ENCODE results near the gene URB1.
"Not testable (repeated sequence)": the region's sequence is repeated elsewhere in the genome, so short reads cannot be mapped to it uniquely, and the experiment has no call there.

Gene URB1

DNA sequence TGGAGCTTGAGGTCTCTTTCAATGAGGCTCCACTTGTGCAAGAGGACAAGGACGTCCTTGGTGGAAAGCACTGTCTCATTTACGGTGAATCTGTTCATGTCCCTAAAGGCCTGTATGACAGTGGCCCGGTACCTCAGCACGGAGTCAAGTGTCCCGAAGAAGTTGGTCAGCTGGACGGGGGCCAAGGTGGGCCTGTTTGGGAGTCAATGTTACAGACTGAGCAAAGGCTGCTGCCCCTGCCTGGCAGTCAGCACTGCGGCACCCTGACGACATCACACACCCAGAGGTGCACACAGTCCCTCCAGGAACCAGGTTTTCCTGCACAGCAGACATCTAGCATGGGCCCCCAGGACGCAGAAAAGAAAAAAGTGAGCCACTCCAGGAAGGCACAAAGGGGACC lies 75.1 kb downstream of the URB1 start:
- DNase-seq, result no peak

DNA sequence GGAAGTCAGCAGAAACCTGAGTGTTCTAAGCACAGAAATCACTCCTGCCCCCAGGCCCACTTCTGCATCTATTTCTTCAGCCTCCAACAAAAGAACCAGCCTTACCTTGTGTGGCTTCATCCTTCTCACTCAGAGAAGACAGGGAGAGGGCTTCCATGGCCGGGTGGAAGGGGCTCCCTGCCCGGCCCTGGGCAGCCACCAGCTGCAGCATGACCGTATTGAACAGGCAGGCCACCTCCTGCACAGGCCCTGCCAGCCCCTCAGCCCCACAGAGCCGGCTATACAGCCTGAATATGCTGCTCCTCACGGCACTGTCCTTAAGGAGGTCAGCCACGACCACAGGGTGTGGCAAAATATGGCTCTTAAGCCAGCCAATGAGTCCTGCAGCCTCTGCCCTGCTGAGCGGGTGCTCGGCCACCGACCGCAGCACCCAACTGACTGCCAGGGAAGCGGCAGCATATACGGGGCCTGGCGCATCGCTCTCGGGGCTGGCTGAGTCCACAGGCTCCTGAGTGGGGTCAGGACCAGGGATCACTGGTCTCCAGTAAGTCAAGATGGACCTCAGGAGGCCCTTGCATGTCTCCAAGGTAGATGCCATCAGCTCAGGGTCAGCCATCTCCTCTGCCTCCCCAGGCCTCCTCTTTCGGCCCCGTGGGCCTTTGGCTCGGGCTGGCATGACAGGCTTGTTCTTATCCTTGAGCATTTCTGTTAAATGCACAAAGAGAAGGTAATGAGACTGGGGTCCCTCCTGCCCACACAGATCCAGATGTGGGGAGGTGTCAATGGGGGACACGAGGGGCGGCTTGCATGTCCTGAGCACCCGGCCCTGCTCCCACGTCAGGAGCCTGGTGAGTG lies 76.2 kb downstream of the URB1 start:
- no peak for DNase-seq

DNA sequence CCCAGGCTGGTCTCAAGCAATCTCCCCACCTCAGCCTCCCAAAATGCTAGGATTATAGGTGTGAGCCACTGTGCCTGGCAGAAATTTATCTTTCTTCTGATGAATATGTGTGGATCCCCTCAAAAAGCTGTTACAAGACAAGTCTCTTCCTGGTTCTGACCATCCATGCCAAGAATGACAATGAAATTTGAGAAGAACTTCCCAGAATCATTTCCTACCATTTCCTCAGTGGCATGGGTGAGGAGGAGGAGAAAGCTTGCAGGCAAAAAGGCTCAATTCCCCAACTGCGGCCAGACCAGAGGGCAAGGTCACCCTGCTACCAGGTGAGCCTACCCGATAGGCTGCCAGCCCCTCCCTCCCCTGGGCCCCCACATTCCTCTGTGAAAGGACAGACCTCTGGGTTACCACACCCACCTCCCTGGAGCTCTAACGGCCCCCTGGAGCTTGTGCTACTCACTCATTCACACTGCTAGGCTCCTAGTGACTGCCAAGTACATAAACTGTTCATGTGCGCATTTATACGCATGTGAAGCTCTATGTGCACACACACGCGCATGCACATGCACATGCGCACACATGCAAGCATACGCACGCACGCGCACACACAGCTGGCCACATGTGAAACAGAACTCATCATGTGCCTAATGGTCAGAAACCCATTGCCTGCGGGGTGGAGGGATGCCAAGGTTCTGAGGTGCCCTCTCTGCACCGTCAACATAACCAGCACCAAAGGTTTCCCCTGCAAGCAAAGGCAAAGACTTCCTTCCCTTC lies 77.1 kb downstream of the URB1 start:
- no peak for DNase-seq

DNA sequence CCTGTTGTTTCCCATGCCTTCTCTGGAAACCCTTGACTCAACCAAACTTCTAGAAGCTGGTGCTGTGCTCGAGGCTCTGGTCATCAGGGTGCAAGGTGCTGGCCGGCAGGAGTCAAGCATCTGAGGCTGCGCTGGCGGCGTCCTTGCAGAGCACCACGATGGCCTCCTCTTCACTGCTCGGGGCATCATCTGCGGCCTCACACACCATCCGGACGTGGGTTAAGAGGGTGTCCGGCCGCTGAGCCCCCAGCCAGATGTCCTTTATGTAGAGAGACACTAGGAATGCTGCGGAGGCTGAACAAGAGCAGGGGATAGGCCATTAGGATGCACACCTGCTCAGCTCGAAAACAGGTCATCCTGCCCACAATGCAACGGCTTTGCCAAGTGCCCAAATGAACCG lies 78.0 kb downstream of the URB1 start:
- DNase-seq, result no peak

DNA sequence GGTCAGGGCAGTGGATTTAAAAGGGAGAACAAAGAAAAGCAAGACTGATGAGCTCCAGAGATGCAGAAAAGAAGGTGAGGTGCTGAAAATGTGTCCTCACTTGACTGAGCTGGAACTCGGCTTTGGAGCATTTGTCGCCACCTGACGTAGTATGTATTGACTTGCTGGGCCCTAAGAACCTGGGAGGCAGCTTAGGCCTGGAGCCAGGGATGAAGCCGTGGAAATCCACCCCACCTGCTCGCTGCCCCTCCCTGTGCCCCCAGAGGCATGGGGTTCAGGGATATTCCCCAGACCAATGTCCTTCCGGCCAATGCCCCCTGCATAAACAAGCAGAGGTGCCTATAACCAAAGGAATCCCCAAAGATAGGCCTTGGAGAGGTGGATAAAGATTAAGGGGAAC lies 79.8 kb downstream of the URB1 start:
- DNase-seq, result no peak

- no peak for DNase-seq
These were observed 80.5 kb downstream of the URB1 start for GRCh38 chr21:32312326-32312725.

GRCh38 chr21:32311621-32312020 lies 81.2 kb downstream of the URB1 start:
- DNase-seq, result no peak

DNA sequence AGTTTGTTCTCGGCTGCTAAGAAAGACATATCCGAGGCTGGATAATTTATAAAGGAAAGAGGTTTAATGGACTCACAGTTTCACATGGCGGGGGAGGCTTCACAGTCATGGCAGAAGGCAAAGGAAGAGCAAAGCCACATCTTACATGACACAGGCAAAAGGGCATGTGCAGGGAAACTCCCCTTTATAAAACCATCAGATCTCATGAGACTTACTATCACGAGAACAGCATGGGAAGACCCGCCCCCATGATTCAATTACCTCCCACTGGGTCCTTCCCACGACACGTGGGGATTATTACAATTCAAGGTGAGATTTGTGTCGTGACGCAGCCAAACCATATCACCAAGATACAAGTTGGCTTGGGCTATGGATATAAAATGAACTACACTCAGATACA lies 81.8 kb downstream of the URB1 start:
- DNase-seq, result not testable (repeated sequence)

DNA sequence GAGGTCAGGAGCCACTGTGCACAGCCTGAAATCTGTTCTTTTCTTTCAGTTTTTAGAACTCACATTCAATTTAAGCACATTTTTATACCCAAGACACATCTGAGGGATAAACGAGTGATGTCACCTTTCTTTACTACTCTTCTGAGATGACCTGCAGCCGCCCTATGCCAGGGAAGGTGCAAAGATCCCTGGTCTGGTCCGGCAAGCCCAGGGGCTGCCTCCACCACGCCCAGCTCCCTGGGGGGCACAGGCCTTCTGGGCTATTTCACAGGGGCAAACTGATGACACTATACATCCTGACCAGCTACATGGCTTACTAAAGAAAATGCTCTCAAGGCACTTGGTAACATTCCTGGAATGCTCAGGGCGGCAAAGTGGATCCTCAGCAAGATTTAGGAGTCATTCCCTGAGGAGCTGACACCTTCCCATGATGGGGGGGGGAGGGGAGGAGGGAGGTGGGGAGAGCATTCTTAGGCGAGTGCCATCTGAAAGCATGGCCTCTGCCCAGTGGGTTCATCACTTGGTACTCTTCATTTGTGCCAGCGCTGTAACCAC lies 82.8 kb downstream of the URB1 start:
- DNase-seq, result no peak

DNA sequence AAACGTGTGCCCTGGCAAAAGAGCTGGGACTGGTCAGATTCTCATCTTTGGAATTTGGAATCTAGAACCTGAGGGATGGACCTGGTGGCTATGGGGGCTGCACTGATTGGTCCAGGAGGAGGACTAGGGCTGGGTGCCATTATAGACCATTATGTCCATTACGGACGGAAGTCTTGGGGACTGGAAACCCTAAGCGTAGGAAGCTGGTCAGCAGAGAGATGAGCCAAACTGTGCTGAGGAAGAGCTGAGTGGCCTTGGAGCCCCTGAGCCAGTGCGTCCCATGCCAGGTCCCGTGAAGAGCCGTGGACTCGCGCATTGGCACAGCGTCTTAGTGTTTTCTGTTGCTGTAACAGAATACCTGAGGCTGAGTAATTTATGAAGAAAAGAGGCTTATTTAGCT lies 84.1 kb downstream of the URB1 start:
- DNase-seq, result no peak

DNA sequence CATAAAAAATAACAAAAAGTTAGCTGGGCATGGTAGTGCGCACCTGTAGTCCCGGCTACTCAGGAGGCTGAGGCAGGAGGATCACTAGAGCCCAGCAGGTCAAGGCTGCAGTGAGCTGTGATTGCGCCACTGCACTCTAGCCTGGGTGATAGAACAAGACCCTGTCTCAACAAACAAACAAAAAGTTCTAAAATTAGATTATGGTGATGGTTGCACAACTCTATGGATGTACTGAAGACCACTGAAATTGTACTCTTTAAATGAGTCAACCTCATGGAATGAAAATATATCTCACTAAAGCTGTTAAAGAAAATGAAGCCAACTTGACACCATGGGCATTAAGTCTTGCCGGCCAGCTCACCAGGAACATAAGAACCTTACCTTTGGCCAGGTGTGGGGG lies 85.1 kb downstream of the URB1 start:
- no peak for DNase-seq

DNA sequence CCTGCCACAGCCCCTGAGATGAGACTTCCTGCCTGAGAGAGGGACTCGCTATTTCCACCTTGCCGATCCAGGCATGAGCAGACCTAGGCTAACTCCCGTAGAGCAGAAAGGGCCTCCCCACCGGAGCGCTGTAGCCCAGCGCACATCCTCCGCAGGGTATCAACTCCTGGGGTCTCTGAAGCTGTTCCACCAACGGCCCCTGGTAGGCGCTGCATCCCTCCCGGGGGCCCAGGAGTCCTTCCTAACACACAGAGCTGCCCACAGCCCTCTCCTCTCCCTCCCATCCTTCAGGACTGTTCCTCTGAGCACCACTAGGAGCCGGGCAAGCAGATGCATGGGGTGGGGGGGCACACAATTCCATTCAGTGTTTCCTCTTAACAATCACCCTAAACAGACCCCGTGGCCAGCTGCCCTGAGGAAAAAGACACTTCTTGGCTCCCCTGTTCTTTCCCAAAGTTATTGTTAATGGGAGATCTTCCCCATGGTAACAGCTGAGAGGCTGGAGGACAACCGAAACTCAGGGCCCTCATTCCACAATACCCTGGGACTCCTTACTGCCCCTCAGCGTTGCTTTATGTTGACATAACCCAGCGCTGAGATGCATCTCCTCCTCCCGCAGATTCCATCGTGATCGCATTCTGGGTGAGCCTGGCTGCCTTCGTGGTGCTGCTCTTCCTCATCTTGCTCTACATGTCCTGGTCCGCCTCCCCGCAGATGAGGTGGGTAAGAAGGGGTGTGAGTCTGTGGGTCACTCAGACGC lies 86.6 kb downstream of the URB1 start:
- DNase-seq, result no peak

- no peak for DNase-seq
These were observed 87.8 kb downstream of the URB1 start for GRCh38 chr21:32304998-32305397.

DNA sequence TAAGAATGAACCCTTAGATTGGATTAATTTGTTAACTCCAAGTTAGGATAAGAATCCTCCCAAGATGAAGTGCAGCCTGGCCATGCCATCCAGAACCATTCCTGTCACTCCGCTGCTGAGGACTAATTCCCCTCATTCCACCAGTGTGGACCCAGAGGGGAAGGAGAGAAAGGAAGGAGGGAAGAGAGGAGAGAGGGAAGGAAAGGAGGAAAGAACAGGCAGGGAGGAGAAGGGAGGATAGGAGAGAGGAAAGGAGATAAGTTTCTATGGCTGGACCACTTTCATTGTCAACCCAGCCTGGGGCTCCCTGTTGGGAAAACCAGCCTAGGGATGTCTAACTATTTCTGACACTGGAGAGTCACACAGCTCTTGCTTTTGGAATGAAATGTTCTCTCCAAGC lies 89.4 kb downstream of the URB1 start:
- DNase-seq, result no peak

GRCh38 chr21:32302560-32302959 lies 90.3 kb downstream of the URB1 start:
- DNase-seq, result no peak

DNA sequence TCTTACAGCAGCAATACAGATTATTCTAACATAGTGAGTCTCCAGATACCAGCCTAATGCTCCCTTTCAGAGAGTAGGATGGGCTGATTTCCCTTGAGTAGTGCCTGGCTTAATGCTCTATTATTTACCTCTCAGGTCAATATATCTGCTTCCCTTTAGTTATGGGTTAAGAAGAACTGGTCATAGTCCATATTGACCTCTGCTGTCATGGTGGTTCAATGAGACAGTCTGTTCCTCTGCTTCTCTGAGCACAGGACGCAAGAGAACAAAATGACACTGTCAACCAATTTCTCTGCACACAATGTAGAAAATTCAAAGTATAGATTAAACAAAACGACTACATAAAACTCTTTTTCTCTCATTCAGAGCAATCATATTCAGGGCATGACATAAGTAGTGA lies 91.2 kb downstream of the URB1 start:
- DNase-seq, result no peak

- DNase-seq, result no peak
These were observed 92.6 kb downstream of the URB1 start for GRCh38 chr21:32300117-32300681.

DNA sequence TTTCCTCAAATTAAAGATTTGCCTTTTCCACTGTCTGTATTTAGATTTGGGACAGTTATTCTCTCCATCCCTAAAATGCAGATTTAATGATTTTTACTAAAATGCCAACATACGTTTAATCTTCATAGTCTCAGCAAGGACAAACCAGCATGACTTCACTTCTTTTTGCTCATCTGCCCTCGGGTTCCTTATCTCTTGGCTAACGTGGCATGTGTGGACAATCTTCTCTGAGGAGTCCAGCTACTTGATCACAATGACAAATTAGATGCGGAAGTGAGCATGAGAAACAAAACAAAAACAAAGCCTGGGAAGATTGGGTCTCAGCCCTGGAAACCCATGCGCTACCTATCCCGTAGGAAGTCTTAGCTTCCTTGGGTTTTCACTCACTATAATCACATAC lies 93.1 kb downstream of the URB1 start:
- DNase-seq, result no peak

- no peak for DNase-seq
These were observed 94.1 kb downstream of the URB1 start, which contains the start of gene MRAP for GRCh38 chr21:32298658-32299081. Gene MRAP (plus strand): TSS chr21:32298855. CDS start chr21:32298972, 117 bp downstream.

DNA sequence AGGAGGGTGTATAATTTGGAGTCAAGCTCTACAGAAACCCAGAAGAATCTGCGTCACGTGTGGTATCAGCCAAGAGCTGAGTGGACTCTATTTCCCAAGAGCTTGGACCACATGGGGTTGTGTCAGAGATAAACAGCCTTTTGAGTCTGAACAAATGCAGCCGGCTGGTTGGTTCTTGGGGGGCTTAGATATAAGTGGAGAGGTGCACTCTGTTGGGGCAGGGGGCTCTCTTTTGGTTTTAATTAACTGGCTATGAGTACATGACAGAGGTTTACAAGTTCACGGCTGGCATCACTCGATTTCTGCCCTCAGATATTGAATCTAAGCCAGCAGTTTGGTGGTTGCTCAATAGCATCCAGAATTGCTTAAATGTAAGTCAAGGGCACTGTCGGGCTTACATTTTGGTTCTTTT lies 94.7 kb downstream of the URB1 start:
- DNase-seq, result no peak

- no peak for DNase-seq
These were observed 95.4 kb downstream of the URB1 start for GRCh38 chr21:32297449-32297848.

GRCh38 chr21:32285476-32285875 lies 107.3 kb downstream of the URB1 start:
- no peak for DNase-seq

DNA sequence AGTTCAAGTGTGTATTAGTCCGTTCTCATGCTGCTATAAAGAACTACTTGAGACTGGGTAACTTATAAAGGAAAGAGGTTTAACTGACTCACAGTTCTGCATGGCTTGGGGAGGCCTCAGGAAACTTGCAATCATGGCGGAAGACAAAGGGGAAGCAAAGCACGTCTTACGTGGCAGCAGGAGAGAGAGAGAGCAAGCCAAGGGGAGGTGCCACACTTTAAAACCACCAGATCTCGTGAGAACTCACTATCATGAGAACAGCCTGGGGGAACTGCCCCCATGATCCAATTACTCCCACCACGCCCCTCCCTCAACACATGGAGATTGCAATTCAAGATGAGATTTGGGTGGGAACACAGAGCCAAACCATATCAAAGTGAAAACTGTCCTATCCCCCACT lies 109.8 kb downstream of the URB1 start:
- no peak for DNase-seq
